ENCODE measurements around the gene CDKL5. TPM values are rescaled to one million over a fixed set of nuclear protein-coding genes. Genes with fewer than 3 reads are reported as not detected.

CDKL5 gene
- total RNA-seq, 1 experiment from 2014 or later: 4.2 TPM

GRCh38 chrX:18448416-18448815 lies 23.0 kb downstream of the CDKL5 start:
- POLR2A ChIA-PET (ENCODE audit: unreplicated experiment): no interaction called here
- no peak for DNase-seq

GRCh38 chrX:18449236-18449635 lies 23.8 kb downstream of the CDKL5 start:
- DNase-seq: no peak
- no peak overlapping the region for H3K4me3 ChIP-seq
- no peak for TF ChIP-seq EZH2 (IDR thresholded peaks at IDR 0.05; ENCODE audit: low read depth)
- TF ChIP-seq CTCF (conservative IDR thresholded peaks at IDR 0.05): no peak

More at GRCh38 chrX:18448416-18448815, 23.0 kb downstream of the CDKL5 start:
- H3K27me3 ChIP-seq (ENCODE audit: insufficient read depth, low read depth): no peaks in the 10 kb centered on the region
- TF ChIP-seq CTCF (conservative IDR thresholded peaks at IDR 0.05) (no peak), EZH2 (IDR thresholded peaks at IDR 0.05; ENCODE audit: low read depth) (no peak)
- BruUV-seq (replicated peaks): no TSS peak
- H3K4me1 ChIP-seq (replicated peaks; ENCODE audit: insufficient read depth): no peaks in the 10 kb centered on the region
- H3K36me3 ChIP-seq (ENCODE audit: low read depth): no peaks in the 10 kb centered on the region
- intact Hi-C loops (cut with micrococcal nuclease; ENCODE audit: unreplicated experiment): no loop called here
- no peak overlapping the region for H3K27ac ChIP-seq
- H3K4me3 ChIP-seq: no peak overlapping the region
- no peak overlapping the region for H3K4me2 ChIP-seq
- no peaks in the 10 kb centered on the region for H3F3A ChIP-seq (ENCODE audit: insufficient read depth, low read depth)
- CTCF ChIA-PET: interaction anchor here (0.6 kb wide), 1 partner anchor 923 kb away, joined by 3 read pairs; no protein-coding TSS in a partner anchor
- H4K20me1 ChIP-seq (ENCODE audit: insufficient read depth): no peaks in the 10 kb centered on the region
- H2AFZ ChIP-seq: no peak overlapping the region
- no peaks in the 10 kb centered on the region for H3K79me2 ChIP-seq (ENCODE audit: low read depth)
- no peaks in the 10 kb centered on the region for H3K9me2 ChIP-seq (ENCODE audit: insufficient read depth)
- H3K9me3 ChIP-seq (ENCODE audit: insufficient read depth, low read depth): no peaks in the 10 kb centered on the region

GRCh38 chrX:18455384-18455783 lies 30.0 kb downstream of the CDKL5 start:
- Histone ChIP-seq H3F3A (ENCODE audit: insufficient read depth, low read depth) (no peaks in the 10 kb centered on the region), H3K27me3 (ENCODE audit: insufficient read depth, low read depth) (no peaks in the 10 kb centered on the region), H3K4me3 (no peak overlapping the region), H4K20me1 (ENCODE audit: insufficient read depth) (no peaks in the 10 kb centered on the region), H3K9me3 (ENCODE audit: insufficient read depth, low read depth) (no peaks in the 10 kb centered on the region), H2AFZ (no peak overlapping the region), H3K36me3 (ENCODE audit: low read depth) (no peaks in the 10 kb centered on the region), H3K4me2 (no peak overlapping the region), H3K4me1 (replicated peaks; ENCODE audit: insufficient read depth) (no peaks in the 10 kb centered on the region), H3K79me2 (ENCODE audit: low read depth) (no peaks in the 10 kb centered on the region), H3K27ac (no peak overlapping the region), H3K9me2 (ENCODE audit: insufficient read depth) (no peaks in the 10 kb centered on the region)
- TF ChIP-seq CTCF (conservative IDR thresholded peaks at IDR 0.05) (no peak), EZH2 (IDR thresholded peaks at IDR 0.05; ENCODE audit: low read depth) (no peak)
- no peak for DNase-seq
- ChIA-PET CTCF (no interaction called here), POLR2A (ENCODE audit: unreplicated experiment) (no interaction called here)
- intact Hi-C loops (cut with micrococcal nuclease; ENCODE audit: unreplicated experiment): no loop called here
- no TSS peak for BruUV-seq (replicated peaks)

More at GRCh38 chrX:18449236-18449635, 23.8 kb downstream of the CDKL5 start:
- Histone ChIP-seq H2AFZ (no peak overlapping the region), H3K9me2 (ENCODE audit: insufficient read depth) (no peaks in the 10 kb centered on the region), H3K27ac (no peak overlapping the region), H3K4me2 (no peak overlapping the region), H3K36me3 (ENCODE audit: low read depth) (no peaks in the 10 kb centered on the region), H3K9me3 (ENCODE audit: insufficient read depth, low read depth) (no peaks in the 10 kb centered on the region), H3F3A (ENCODE audit: insufficient read depth, low read depth) (no peaks in the 10 kb centered on the region), H3K27me3 (ENCODE audit: insufficient read depth, low read depth) (no peaks in the 10 kb centered on the region), H4K20me1 (ENCODE audit: insufficient read depth) (no peaks in the 10 kb centered on the region), H3K79me2 (ENCODE audit: low read depth) (no peaks in the 10 kb centered on the region), H3K4me1 (replicated peaks; ENCODE audit: insufficient read depth) (no peaks in the 10 kb centered on the region)
- POLR2A ChIA-PET (ENCODE audit: unreplicated experiment): no interaction called here
- BruUV-seq (replicated peaks): no TSS peak
- intact Hi-C loops (cut with micrococcal nuclease; ENCODE audit: unreplicated experiment): no loop called here
- CTCF ChIA-PET: interaction anchor here (0.6 kb wide), 1 partner anchor 923 kb away, joined by 3 read pairs; no protein-coding TSS in a partner anchor

All from PC-9 (cell line).